Pancreas (tissue), 10 donors: ENCODE results near the gene KCNK3. TPM values are rescaled to one million over a fixed set of nuclear protein-coding genes. Genes with fewer than 3 reads are reported as not detected.
"Not testable (repeated sequence)": the region's sequence is repeated elsewhere in the genome, so short reads cannot be mapped to it uniquely, and the experiment has no call there.

Experiments
- ATAC-seq, 4 donors: fragments of 200-7000 bp; cut with Tn5 transposase; one replicate each; pipeline versions ENCODE4 v1.8.0 to v1.9.1; 2020; ENCODE audit warnings: mild to moderate bottlenecking in 4 of 4, moderate library complexity in 4 of 4
- DNase-seq, 6 donors: peaks; one replicate each; pipeline ENCODE4 v3.0.0-alpha.2; 2020
- FAIRE-seq: peaks from 2 replicates; lab custom pipeline; 2012; peaks lifted over from hg19 to GRCh38; lab: Jason Lieb, UNC
- H3K27ac ChIP-seq, 4 donors: fragments of 200-600 bp; sonication (generic); 1 replicate in 3 of 4; 2 replicates in 1 of 4; pipeline versions ENCODE4 v1.5.0 to v1.8.0; 2020
- H3K27me3 ChIP-seq, 4 donors: fragments of 200-600 bp; one replicate each; pipeline ENCODE4 v1.8.0; 2021
- H3K36me3 ChIP-seq, 3 donors: fragments of 200-600 bp; sonication (generic) in 1 of 3; one replicate each; pipeline versions ENCODE4 v1.5.0 to v1.8.0; 2020 to 2021
- H3K4me1 ChIP-seq, 3 donors: fragments of 200-600 bp; one replicate each; pipeline ENCODE4 v1.8.0; 2021
- H3K4me3 ChIP-seq, 4 donors: fragments of 200-600 bp; sonication (generic) in 2 of 4; one replicate each; pipeline versions ENCODE4 v1.5.0 to v1.8.0; 2020 to 2021
- H3K9me3 ChIP-seq, 4 donors: fragments of 200-600 bp; one replicate each; pipeline ENCODE4 v1.8.0; 2021
- CTCF ChIP-seq, 4 donors: fragments of 200-600 bp; sonication (generic) in 3 of 4; IDR thresholded peaks; one replicate each; pipeline versions ENCODE4 v1.5.0 to v1.8.0; 2021; ENCODE audit warnings: antibody characterized with exemption in 4 of 4
- WGBS, 2 donors: extraction: QIAGEN DNeasy Blood & Tissue Kit; methylation state at CpG; one replicate each; pipeline ENCODE4 v1.1.7; 2013; 5-methylcytosine and 5-hydroxymethylcytosine counted together
- intact Hi-C, 3 donors: fragments of 100-400 bp; cut with DNase I; formaldehyde crosslinking; loops; one replicate each; pipeline versions ENCODE4 v1.11.1 to v1.14.2; 2022
- polyA plus RNA-seq, 2 donors: library from polyadenylated mRNA; stranded (reverse); fragments of 200-250 nt; gene quantifications; one replicate each; pipeline ENCODE4 v1.2.3, GENCODE V29; 2013
- total RNA-seq, 6 donors: library from RNA; stranded (reverse); fragmentation: NEBNext Ultra II Directional in 4 of 6; extraction: Animal tissue kit (Norgen Biotek cat#: 25700) in 4 of 6; gene quantifications; one replicate each; pipeline versions ENCODE4 v1.2.1 to v1.2.4, GENCODE V29; 2021 to 2023
- donor health status: healthy with polysubstance abuse.
- donor health status: DM: no; HTN: no; CAD: no; lungs with moderate emphysema.
- donor health status: DM: no; HTN: no; CAD: no.
- donor health status: control.
- donor health status: control.
- donor health status: Bipolar disorder and iron deficiency.
- donor health status: DM: yes; HTN: yes; CAD: no.
- donor health status: DM: no; HTN: no; CAD: no.
- donor health status: DM: no; HTN: no; CAD: no.
- donor health status: DM: yes; HTN: yes; CAD: no.

KCNK3 gene
- total and polyA plus RNA-seq, 8 donors: 7.5 to 46.4 (median 30.2) TPM

- Histone ChIP-seq H3K4me3 (no peak overlapping the region), H3K27me3 (no peaks in the 10 kb centered on the region), H3K4me1 (no peaks in the 10 kb centered on the region), H3K9me3 (no peaks in the 10 kb centered on the region), H3K27ac (peak overlapping the region in 2 of 4 donors; percentile 52 to 59), H3K36me3 (no peaks in the 10 kb centered on the region)
- 76 to 78% methylated on average over 7 of the region's 7 CpGs for WGBS, 2 donors
- no peak for FAIRE-seq
- intact Hi-C loops: no loop called here
- no peak for ATAC-seq
- TF ChIP-seq CTCF (IDR thresholded peaks at IDR 0.05): no peak
- no peak for DNase-seq
These were observed 66.3 kb downstream of the KCNK3 start for GRCh38 chr2:26758790-26759321.

- ATAC-seq: no peak
- 89 to 91% methylated on average over 5 of the region's 5 CpGs for WGBS, 2 donors
- H3K4me3 ChIP-seq: no peak overlapping the region
- no peaks in the 10 kb centered on the region for H3K27me3 ChIP-seq
- no peaks in the 10 kb centered on the region for H3K36me3 ChIP-seq
- FAIRE-seq: no peak
- DNase-seq: no peak
- H3K9me3 ChIP-seq: no peaks in the 10 kb centered on the region
- intact Hi-C loops: no loop called here
- TF ChIP-seq CTCF (IDR thresholded peaks at IDR 0.05): no peak
- no peak overlapping the region for H3K27ac ChIP-seq
- H3K4me1 ChIP-seq: no peaks in the 10 kb centered on the region
These were observed 67.3 kb downstream of the KCNK3 start for GRCh38 chr2:26759845-26760244.

GRCh38 chr2:26760991-26761390, 68.5 kb downstream of the KCNK3 start:
- DNase-seq, H3K4me1 ChIP-seq, H3K4me3 ChIP-seq, ATAC-seq, H3K36me3 ChIP-seq, H3K27me3 ChIP-seq, FAIRE-seq, H3K27ac ChIP-seq, intact Hi-C loops, H3K9me3 ChIP-seq: not testable (repeated sequence)
- 70 to 72% methylated on average over 10 of the region's 10 CpGs for WGBS, 2 donors

- Histone ChIP-seq H3K27me3 (no peaks in the 10 kb centered on the region), H3K27ac (no peak overlapping the region), H3K9me3 (no peaks in the 10 kb centered on the region), H3K36me3 (no peaks in the 10 kb centered on the region), H3K4me3 (no peak overlapping the region), H3K4me1 (peaks cover 0 to 10% (median 0%) of the 10 kb centered on the region in 3 donors)
- DNase-seq: no peak
- intact Hi-C loops: no loop called here
- ATAC-seq: no peak
- WGBS, 2 donors: 91% methylated on average over 10 of the region's 10 CpGs
- no peak for TF ChIP-seq CTCF (IDR thresholded peaks at IDR 0.05)
- FAIRE-seq: no peak
These were observed 70.5 kb downstream of the KCNK3 start for GRCh38 chr2:26763019-26763418.

- ATAC-seq: peak; percentile 95 to 98 (median 97)
- H3K9me3 ChIP-seq: no peaks in the 10 kb centered on the region
- no peak for TF ChIP-seq CTCF (IDR thresholded peaks at IDR 0.05)
- peak within 1 kb of the TSS; percentile 64 to 79 (median 74) for H3K27ac ChIP-seq
- no peaks in the 10 kb centered on the region for H3K36me3 ChIP-seq
- 0% methylated on average over 68 of the region's 68 CpGs for WGBS, 2 donors
- intact Hi-C loops: no loop called here
- DNase-seq: peak; percentile 80 to 93 (median 86)
- H3K4me1 ChIP-seq: peaks cover 0 to 10% (median 0%) of the 10 kb centered on the region in 3 donors
- no peak for FAIRE-seq
- no peaks in the 10 kb centered on the region for H3K27me3 ChIP-seq
- H3K4me3 ChIP-seq: peak within 1 kb of the TSS; percentile 48 to 92 (median 85)
These were observed 71.8 kb downstream of the KCNK3 start, which contains the start of gene SLC35F6 for GRCh38 chr2:26764078-26764887. Gene SLC35F6, plus strand, starts transcription at chr2:26764284. Its CDS starts 66 bp downstream, at chr2:26764350.
